ES-I3 (cell line): Measurements from ENCODE around the gene PLCD1.
A peak's percentile ranks its signal among the peaks of the same experiment; 100 is the strongest.

ENCODE experiments used
- H3K36me3 ChIP-seq: 2 replicates; pipeline ENCODE4 v1.6.1; 2013; ENCODE audit warnings: mild to moderate bottlenecking, low read length, control low read depth, moderate library complexity; ENCODE audit not compliant: insufficient read depth
- H3K4me1 ChIP-seq: 2 replicates; pipeline ENCODE4 v1.6.1; 2013; ENCODE audit warnings: mild to moderate bottlenecking, control low read depth, low read length; ENCODE audit not compliant: insufficient read depth
- H3K9ac ChIP-seq: 2 replicates; pipeline ENCODE4 v1.6.1; 2013; ENCODE audit warnings: low read depth, mild to moderate bottlenecking, low read length, moderate library complexity
- H3K9me3 ChIP-seq: 2 replicates; pipeline ENCODE4 v1.6.1; 2013; ENCODE audit warnings: mild to moderate bottlenecking, low read length, moderate library complexity; ENCODE audit not compliant: control insufficient read depth, insufficient read depth

PLCD1 gene

GRCh38 chr3:38030126-38031021 is 932 bp upstream of the PLCD1 start:
- H3K36me3 ChIP-seq: no peaks in the 10 kb centered on the region
- peaks cover 11% of the 10 kb centered on the region; the same call in 1 of the 2 replicates for H3K4me1 ChIP-seq
- peak overlapping the region; percentile 76; the same call in 1 of the 2 replicates for H3K9ac ChIP-seq
- H3K9me3 ChIP-seq: no peaks in the 10 kb centered on the region

GRCh38 chr3:38028621-38029361 is 651 bp downstream of the PLCD1 start:
- Histone ChIP-seq H3K9ac (peak overlapping the region; percentile 66), H3K9me3 (no peaks in the 10 kb centered on the region)

GRCh38 chr3:38027466-38028465 is 1.7 kb downstream of the PLCD1 start:
- Histone ChIP-seq H3K9me3 (no peaks in the 10 kb centered on the region), H3K4me1 (peaks cover 11% of the 10 kb centered on the region; the same call in 1 of the 2 replicates), H3K36me3 (no peaks in the 10 kb centered on the region), H3K9ac (peak overlapping the region; percentile 66; the same call in 1 of the 2 replicates)

More at GRCh38 chr3:38028621-38029361, 651 bp downstream of the PLCD1 start:
- no peaks in the 10 kb centered on the region for H3K36me3 ChIP-seq
- peaks cover 11% of the 10 kb centered on the region; the same call in 1 of the 2 replicates for H3K4me1 ChIP-seq

GRCh38 chr3:38026856-38027255 is 2.6 kb downstream of the PLCD1 start:
- peaks cover 11% of the 10 kb centered on the region; the same call in 1 of the 2 replicates for H3K4me1 ChIP-seq
- H3K9ac ChIP-seq: no peak overlapping the region
- no peaks in the 10 kb centered on the region for H3K36me3 ChIP-seq
- H3K9me3 ChIP-seq: no peaks in the 10 kb centered on the region

- Histone ChIP-seq H3K4me1 (peaks cover 5% of the 10 kb centered on the region; the same call in 1 of the 2 replicates), H3K9me3 (no peaks in the 10 kb centered on the region), H3K9ac (no peak overlapping the region), H3K36me3 (no peaks in the 10 kb centered on the region)
These were observed 6.3 kb downstream of the PLCD1 start for GRCh38 chr3:38022896-38023709.

GRCh38 chr3:38022301-38022700 is 7.1 kb downstream of the PLCD1 start:
- Histone ChIP-seq H3K4me1 (peaks cover 5% of the 10 kb centered on the region; the same call in 1 of the 2 replicates), H3K9me3 (no peaks in the 10 kb centered on the region), H3K36me3 (no peaks in the 10 kb centered on the region), H3K9ac (no peak overlapping the region)

GRCh38 chr3:38021196-38021595 is 8.2 kb downstream of the PLCD1 start:
- peaks cover 5% of the 10 kb centered on the region; the same call in 1 of the 2 replicates for H3K4me1 ChIP-seq
- H3K36me3 ChIP-seq: no peaks in the 10 kb centered on the region
- no peak overlapping the region for H3K9ac ChIP-seq
- no peaks in the 10 kb centered on the region for H3K9me3 ChIP-seq

- H3K9me3 ChIP-seq: no peaks in the 10 kb centered on the region
- no peaks in the 10 kb centered on the region for H3K36me3 ChIP-seq
- H3K9ac ChIP-seq: no peak overlapping the region
- no peaks in the 10 kb centered on the region for H3K4me1 ChIP-seq
These were observed 9.1 kb downstream of the PLCD1 start for GRCh38 chr3:38020342-38020726.

- Histone ChIP-seq H3K4me1 (no peaks in the 10 kb centered on the region), H3K36me3 (no peaks in the 10 kb centered on the region), H3K9me3 (no peaks in the 10 kb centered on the region), H3K9ac (no peak overlapping the region)
These were observed 9.6 kb downstream of the PLCD1 start for GRCh38 chr3:38019658-38020341.

- Histone ChIP-seq H3K4me1 (no peaks in the 10 kb centered on the region), H3K36me3 (no peaks in the 10 kb centered on the region), H3K9ac (no peak overlapping the region), H3K9me3 (no peaks in the 10 kb centered on the region)
These were observed 10.9 kb downstream of the PLCD1 start for GRCh38 chr3:38018296-38019266.

- Histone ChIP-seq H3K36me3 (no peaks in the 10 kb centered on the region), H3K4me1 (no peaks in the 10 kb centered on the region), H3K9me3 (no peaks in the 10 kb centered on the region), H3K9ac (no peak overlapping the region)
These were observed 11.8 kb downstream of the PLCD1 start for GRCh38 chr3:38017445-38018295.
